ENCODE data around the gene CAP2. TPM values are rescaled to one million over a fixed set of nuclear protein-coding genes. Genes with fewer than 3 reads are reported as not detected.

The CAP2 gene
- total RNA-seq, 1 experiment from 2014 or later: 34.0 TPM

DNA sequence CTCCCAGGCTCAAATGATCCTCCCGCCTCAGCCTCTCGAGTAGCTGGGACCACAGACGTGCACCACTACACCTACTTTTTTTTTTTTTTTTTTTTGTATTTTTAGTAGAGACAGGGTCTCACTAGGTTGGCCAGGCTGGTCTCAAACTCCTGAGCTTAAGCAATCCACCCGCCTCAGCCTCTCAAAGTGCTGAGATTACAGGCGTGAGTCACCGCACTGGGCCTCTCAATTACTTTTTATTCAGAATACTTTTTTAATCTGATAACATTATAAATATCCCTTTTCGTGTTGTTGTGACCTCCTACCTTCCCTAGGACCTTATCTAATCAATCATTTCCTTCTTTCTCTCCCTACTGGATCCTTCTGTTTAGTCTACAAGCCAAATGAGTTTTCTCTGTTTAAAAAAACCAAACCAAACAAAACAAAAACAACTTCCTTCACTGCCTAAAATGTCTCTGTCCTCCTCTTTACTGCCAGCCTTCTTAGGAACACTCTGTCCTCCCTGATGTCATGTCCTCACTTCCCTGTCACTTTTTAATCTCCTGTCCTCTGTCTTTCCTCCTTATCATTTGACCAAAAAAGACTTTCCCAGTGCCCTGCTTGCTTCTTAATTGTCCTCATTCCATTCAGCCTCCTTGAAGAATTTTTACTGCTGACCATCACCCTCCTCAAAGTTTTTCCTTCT, 85.0 kb downstream of the CAP2 start:
- no peak for DNase-seq (ENCODE audit: low read depth in 1 of 2, low spot score in 2 of 2)
- Histone ChIP-seq H3K27ac (no peak overlapping the region), H3K36me3 (peaks cover 19% of the 10 kb centered on the region), H3K4me1 (replicated peaks) (peaks cover 2% of the 10 kb centered on the region; the same call in 1 of the 2 replicates), H3K27me3 (replicated peaks) (no peaks in the 10 kb centered on the region), H3K4me3 (no peak overlapping the region), H3K9me3 (replicated peaks) (no peaks in the 10 kb centered on the region)

DNA sequence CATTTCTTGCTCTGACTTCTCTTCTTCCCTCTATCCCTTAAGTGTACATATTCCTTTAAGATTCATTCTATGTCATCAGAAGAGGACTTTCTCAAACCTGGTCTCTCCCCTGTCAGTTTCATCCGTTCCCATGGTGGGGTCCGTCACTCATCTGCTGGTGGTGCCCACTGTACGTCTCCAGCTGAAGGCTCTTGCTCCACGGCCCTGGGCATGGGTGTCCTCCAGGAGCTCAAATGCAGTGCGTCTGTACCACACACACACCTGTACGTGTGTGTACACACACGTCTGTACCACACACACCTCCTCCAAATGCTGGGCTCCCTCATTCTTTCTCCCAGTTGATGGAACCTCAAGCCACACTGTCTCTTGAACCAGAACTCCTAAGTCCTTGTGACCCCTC, 85.6 kb downstream of the CAP2 start:
- Histone ChIP-seq H3K4me1 (replicated peaks) (0 out of 2 replicates have a peak, but pooled peaks cover 3% of the 10 kb centered on the region), H3K9me3 (replicated peaks) (no peaks in the 10 kb centered on the region), H3K27me3 (replicated peaks) (no peaks in the 10 kb centered on the region), H3K27ac (no peak overlapping the region), H3K36me3 (peaks cover 21% of the 10 kb centered on the region), H3K4me3 (no peak overlapping the region)
- no peak for DNase-seq (ENCODE audit: low read depth in 1 of 2, low spot score in 2 of 2)

DNA sequence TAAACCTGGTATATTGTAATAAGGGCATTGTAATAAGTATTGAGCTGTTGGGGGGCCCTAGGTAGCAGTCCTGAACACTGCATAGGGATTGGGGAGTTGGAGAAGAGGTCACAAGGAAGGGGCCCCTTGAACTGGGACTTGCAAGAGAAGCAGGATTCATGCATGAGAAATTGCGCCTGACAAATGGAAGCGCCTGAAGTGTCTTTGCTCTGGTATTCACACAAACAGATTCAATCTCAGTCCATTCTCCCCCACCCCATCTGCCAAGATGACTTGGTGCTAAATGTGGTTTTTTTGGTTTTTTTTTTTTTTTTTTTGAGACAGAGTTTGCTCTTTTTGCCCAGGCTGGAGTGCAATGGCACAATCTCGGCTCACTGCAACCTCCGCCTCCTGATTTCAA, 87.1 kb downstream of the CAP2 start:
- no peak overlapping the region for H3K27ac ChIP-seq
- no peaks in the 10 kb centered on the region for H3K9me3 ChIP-seq (replicated peaks)
- H3K27me3 ChIP-seq (replicated peaks): no peaks in the 10 kb centered on the region
- DNase-seq (ENCODE audit: low read depth in 1 of 2, low spot score in 2 of 2): no peak
- 0 out of 2 replicates have a peak, but pooled peaks cover 3% of the 10 kb centered on the region for H3K4me1 ChIP-seq (replicated peaks)
- no peak overlapping the region for H3K4me3 ChIP-seq
- H3K36me3 ChIP-seq: peaks cover 35% of the 10 kb centered on the region

DNA sequence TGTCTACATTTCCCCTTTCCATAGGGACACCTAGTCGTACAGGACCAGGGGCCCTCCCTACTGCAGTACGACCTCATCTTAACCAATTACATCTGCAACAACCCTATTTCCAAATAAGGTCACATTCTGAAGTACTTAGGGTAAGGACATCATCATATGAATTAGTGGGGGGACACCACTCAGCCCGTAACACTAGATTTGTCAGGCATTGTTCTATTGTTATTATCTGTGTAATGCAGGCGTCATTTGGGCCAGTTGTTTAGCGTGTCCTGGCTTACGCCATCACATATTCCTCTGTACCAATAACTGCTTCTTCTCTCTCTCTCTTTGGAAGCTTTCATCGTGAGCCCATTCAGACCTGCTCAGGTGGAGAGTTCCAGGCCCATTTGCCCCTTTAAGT, 89.3 kb downstream of the CAP2 start:
- DNase-seq (ENCODE audit: low read depth in 1 of 2, low spot score in 2 of 2): no peak
- Histone ChIP-seq H3K27ac (no peak overlapping the region), H3K4me1 (replicated peaks) (0 out of 2 replicates have a peak, but pooled peaks cover 3% of the 10 kb centered on the region), H3K36me3 (peaks cover 56% of the 10 kb centered on the region), H3K27me3 (replicated peaks) (no peaks in the 10 kb centered on the region), H3K9me3 (replicated peaks) (no peaks in the 10 kb centered on the region), H3K4me3 (no peak overlapping the region)

DNA sequence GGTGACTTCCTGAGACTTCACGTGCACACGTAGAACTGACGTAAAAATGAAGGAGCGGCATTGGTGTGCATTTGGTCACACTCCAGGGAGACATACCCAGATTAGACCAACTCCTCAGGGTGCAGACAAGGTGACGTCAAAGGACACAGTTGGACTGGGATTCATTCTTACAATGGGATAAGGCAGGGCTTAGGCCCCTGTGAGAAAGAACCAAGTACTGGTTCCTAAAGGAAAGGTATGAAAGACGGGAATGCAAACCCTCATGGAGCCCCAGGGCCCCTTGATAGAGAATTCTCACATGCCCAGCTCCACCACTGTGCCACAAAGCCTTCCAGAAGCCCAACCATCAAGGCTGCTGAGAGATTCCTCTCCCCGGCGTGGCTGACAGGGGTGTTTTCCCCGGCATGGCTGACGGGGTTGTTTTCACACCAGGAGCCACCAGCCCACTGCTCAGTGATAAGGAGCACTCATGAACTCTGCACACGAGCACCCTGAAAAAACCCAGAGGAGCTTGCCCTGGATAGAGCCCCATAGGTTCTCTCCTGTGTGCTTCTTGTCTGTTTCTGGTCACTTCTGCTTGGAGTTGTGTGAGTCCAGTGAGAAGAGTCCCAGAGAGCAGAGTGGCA, 90.1 kb downstream of the CAP2 start:
- DNase-seq (ENCODE audit: low read depth in 1 of 2, low spot score in 2 of 2): no peak
- Histone ChIP-seq H3K27me3 (replicated peaks) (no peaks in the 10 kb centered on the region), H3K27ac (no peak overlapping the region), H3K36me3 (peaks cover 60% of the 10 kb centered on the region), H3K4me3 (no peak overlapping the region), H3K4me1 (replicated peaks) (0 out of 2 replicates have a peak, but pooled peaks cover 3% of the 10 kb centered on the region), H3K9me3 (replicated peaks) (no peaks in the 10 kb centered on the region)

DNA sequence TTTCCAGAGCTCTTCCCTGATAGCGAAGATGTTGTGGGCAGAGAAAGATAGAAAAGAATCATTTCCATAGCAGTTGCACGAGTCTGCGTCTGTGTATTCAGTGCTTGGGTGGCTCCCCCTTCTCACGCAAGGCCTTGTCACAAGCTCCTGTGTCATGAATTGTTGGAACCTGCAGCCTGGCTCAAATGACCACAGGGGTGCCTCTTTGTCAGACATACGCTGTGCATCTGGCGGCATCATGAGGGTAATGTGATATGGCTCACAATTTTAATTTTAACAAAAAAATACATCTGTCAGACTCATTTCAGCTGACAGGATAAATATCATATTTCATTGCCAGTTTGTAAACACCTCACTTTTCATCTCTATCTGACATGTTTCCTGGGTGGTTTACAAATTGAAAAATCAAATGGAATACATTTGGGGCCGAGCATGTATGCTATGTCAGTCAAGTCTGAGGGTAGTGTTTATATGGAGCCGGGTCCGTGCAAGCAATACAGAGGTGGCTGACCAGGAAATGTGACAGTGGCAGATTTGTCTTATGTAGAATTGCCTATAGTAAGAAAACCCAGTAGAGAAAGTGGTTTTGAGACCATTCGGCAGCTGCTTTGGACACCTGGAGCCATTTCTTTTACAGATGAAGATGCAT, 90.9 kb downstream of the CAP2 start:
- no peak for DNase-seq (ENCODE audit: low read depth in 1 of 2, low spot score in 2 of 2)
- Histone ChIP-seq H3K36me3 (peaks cover 56% of the 10 kb centered on the region), H3K27me3 (replicated peaks) (no peaks in the 10 kb centered on the region), H3K4me1 (replicated peaks) (0 out of 2 replicates have a peak, but pooled peaks cover 3% of the 10 kb centered on the region), H3K27ac (no peak overlapping the region), H3K4me3 (no peak overlapping the region), H3K9me3 (replicated peaks) (no peaks in the 10 kb centered on the region)

DNA sequence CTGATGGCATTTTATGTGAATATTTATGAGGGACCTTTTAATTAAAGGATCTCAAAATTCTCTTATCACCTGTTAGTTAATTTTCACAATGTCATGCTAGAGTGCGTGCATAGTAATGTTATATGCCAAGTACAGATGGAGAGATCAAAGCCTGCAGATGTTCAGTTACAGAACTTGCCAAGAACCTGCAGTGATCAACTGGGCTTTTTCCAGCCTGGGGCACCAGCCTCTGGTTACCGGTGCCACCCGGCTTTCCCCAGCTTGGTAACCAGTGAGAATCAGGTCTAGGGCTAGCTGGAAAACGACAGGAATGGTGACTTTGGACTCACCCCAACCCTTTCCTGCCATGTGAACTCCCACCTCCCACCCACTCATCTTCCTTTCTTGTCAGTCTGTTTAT, 91.8 kb downstream of the CAP2 start:
- 0 out of 2 replicates have a peak, but pooled peaks cover 3% of the 10 kb centered on the region for H3K4me1 ChIP-seq (replicated peaks)
- H3K36me3 ChIP-seq: peaks cover 52% of the 10 kb centered on the region
- no peak overlapping the region for H3K27ac ChIP-seq
- H3K4me3 ChIP-seq: no peak overlapping the region
- H3K27me3 ChIP-seq (replicated peaks): no peaks in the 10 kb centered on the region
- no peaks in the 10 kb centered on the region for H3K9me3 ChIP-seq (replicated peaks)
- DNase-seq (ENCODE audit: low read depth in 1 of 2, low spot score in 2 of 2): no peak

DNA sequence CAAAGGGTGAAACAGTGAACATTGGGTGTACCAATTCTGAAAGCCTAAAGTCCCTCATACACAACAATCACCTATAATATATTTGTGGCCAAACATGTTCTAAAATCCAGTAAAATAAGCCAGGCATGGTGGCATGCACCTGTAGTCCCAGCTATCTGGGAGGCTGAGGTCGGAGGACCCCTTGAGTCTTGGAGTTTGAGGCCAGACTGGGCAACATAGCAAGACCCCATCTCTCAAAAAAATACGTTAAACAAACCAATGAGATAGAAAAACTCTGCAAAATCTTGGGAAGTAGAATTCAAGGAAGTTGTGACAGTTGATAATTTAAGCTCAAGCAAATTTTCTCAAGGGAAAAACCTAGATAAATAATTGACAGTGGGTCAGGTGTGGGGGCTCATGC, 92.6 kb downstream of the CAP2 start:
- H3K9me3 ChIP-seq (replicated peaks): no peaks in the 10 kb centered on the region
- peaks cover 50% of the 10 kb centered on the region for H3K36me3 ChIP-seq
- peaks cover 3% of the 10 kb centered on the region; the same call in 1 of the 2 replicates for H3K4me1 ChIP-seq (replicated peaks)
- no peak overlapping the region for H3K4me3 ChIP-seq
- no peaks in the 10 kb centered on the region for H3K27me3 ChIP-seq (replicated peaks)
- H3K27ac ChIP-seq: no peak overlapping the region
- DNase-seq (ENCODE audit: low read depth in 1 of 2, low spot score in 2 of 2): no peak

DNA sequence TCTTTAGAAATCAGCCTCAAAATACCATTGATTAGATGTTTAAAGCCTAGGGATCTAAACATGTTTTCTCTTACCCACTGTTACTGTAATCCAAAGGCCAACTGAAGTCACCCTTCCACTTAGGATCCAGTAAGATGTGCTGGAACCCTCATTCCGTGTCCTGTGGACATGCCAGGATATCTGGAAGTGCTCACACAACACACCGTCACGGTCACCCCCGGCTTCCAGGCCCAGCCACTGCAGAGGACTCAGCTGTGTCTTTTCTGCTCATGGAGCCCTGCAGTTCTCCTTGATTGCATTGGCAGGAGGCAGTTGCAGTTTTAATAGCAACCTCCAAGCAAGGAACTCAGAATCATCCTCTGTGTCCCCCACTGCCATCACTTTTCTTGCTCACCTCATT, 93.3 kb downstream of the CAP2 start:
- Histone ChIP-seq H3K27ac (no peak overlapping the region), H3K4me1 (replicated peaks) (peaks cover 3% of the 10 kb centered on the region; the same call in 1 of the 2 replicates), H3K36me3 (peaks cover 50% of the 10 kb centered on the region), H3K4me3 (no peak overlapping the region), H3K9me3 (replicated peaks) (no peaks in the 10 kb centered on the region), H3K27me3 (replicated peaks) (no peaks in the 10 kb centered on the region)
- DNase-seq (ENCODE audit: low read depth in 1 of 2, low spot score in 2 of 2): no peak

DNA sequence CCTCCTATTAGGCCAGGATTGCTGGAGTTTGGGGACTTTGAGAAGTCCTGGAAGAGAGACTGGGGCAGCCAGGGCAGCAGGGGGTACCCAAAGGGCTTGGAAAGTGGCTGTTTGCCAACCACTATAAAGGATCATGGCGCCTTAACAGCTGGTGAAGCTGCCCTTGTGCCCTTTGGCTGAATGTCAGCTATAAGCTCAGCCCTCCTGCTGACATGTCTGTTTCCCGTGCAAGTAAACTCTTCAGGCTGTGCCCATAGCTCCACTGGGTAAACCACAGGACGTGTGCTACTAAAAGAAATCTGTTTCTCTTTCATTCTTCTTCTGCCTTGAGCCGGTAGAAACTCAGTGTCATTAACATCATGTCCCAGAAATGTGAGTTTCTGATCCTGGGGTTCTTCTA, 97.3 kb downstream of the CAP2 start:
- Histone ChIP-seq H3K4me1 (replicated peaks) (peaks cover 34% of the 10 kb centered on the region), H3K4me3 (no peak overlapping the region), H3K27ac (no peak overlapping the region), H3K9me3 (replicated peaks) (no peaks in the 10 kb centered on the region), H3K27me3 (replicated peaks) (no peaks in the 10 kb centered on the region), H3K36me3 (peaks cover 43% of the 10 kb centered on the region)
- DNase-seq (ENCODE audit: low read depth in 1 of 2, low spot score in 2 of 2): no peak

DNA sequence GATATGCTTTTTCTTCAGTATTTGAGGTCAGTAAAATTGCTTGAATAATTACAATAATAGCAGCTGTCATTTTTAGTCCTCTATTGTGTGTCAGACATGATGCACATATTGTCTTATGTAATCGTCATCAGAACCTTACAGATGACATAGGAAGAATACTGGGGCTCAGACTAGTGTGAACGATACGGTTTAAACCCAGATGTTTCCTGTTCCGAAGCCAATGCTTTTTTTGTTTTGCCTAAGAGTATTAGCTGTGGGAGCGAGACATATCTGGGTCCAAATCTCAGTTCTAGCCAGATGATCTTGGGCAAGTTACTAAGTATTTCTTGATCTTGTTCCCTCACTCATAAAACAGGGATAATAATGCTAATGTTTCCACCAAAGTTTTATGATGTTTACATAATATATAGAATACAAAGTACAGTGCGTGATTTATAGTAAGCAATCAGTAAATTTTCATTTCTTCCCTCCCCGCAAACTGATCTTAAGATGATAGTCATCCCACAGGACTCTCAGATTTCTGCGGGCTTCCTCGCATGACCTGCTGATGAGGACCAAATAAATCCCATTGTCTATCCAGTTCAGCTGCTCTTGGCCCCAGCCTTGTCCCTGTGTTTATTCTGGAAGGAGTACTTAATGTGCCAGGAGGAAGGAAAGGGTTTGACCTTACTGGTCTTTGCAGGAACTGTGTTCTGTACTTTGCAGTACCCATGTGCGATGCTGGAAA, 98.2 kb downstream of the CAP2 start:
- Histone ChIP-seq H3K4me3 (no peak overlapping the region), H3K27me3 (replicated peaks) (no peaks in the 10 kb centered on the region), H3K4me1 (replicated peaks) (peaks cover 34% of the 10 kb centered on the region), H3K27ac (no peak overlapping the region), H3K9me3 (replicated peaks) (no peaks in the 10 kb centered on the region), H3K36me3 (peaks cover 34% of the 10 kb centered on the region)
- DNase-seq (ENCODE audit: low read depth in 1 of 2, low spot score in 2 of 2): no peak

DNA sequence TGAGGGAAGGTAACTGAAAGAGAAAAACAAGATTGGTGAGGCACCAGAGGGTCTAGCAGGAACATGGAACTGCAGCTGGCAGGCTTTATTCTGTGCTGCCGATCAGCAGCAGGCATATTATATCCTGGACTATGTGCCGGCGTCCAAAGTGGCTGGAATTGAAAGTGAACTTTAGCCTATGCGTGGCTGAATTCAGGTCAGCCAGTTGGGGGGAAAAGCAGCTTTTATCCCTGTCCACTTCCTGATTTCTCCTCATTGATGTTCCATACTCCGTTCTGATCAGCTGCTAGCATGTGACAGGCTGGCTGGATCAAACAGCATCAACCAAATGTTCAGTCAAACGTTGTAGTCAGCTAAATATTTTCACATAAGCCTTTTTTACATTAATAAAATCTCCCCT, 99.0 kb downstream of the CAP2 start:
- Histone ChIP-seq H3K9me3 (replicated peaks) (no peaks in the 10 kb centered on the region), H3K36me3 (peaks cover 27% of the 10 kb centered on the region), H3K4me1 (replicated peaks) (peaks cover 37% of the 10 kb centered on the region), H3K27ac (peak overlapping the region; percentile 68), H3K27me3 (replicated peaks) (no peaks in the 10 kb centered on the region), H3K4me3 (no peak overlapping the region)
- DNase-seq (ENCODE audit: low read depth in 1 of 2, low spot score in 2 of 2): no peak

DNA sequence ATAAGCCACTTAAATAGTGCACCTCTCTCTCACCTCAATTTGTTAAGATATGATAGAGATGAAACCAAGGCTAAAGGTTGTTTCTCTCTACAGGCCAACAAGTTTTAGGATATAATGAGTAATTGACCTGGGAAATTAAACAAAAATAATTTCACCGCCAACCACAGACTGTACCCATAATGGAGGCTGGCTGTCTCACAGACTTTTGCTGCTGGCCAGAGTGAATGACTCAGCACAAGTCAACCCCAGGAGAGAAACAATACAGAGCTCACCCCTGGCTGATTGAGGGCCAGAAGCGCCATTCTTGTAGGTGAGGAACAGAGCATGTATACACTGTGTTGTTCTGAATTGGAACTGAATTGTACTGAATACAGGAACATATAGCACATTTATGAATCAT, 99.9 kb downstream of the CAP2 start:
- peak; percentile 82 to 87 for DNase-seq (ENCODE audit: low read depth in 1 of 2, low spot score in 2 of 2)
- H3K36me3 ChIP-seq: peaks cover 20% of the 10 kb centered on the region
- no peaks in the 10 kb centered on the region for H3K27me3 ChIP-seq (replicated peaks)
- no peaks in the 10 kb centered on the region for H3K9me3 ChIP-seq (replicated peaks)
- H3K4me3 ChIP-seq: no peak overlapping the region
- peaks cover 47% of the 10 kb centered on the region for H3K4me1 ChIP-seq (replicated peaks)
- H3K27ac ChIP-seq: peak overlapping the region; percentile 68
